Activated CD8-positive, alpha-beta T cell treated with anti-CD3 and anti-CD28 coated beads for 36 hours (primary cell): ENCODE results near the gene MAML1. TPM values are rescaled to one million over a fixed set of nuclear protein-coding genes. Genes with fewer than 3 reads are reported as not detected.

ENCODE experiments used
- ATAC-seq: fragments of 200-7000 bp; cut with Tn5 transposase; one replicate; pipeline ENCODE4 v1.10.0; 2021; ENCODE audit warnings: mild to moderate bottlenecking, moderate library complexity
- CTCF ChIA-PET: fragments of 350-600 bp; sonication (Branson Sonifier 250); formaldehyde crosslinking; loops from one replicate; lab custom pipeline; 2021; ENCODE audit warnings: antibody characterized with exemption; lab: Charles Lee
- POLR2A ChIA-PET: fragments of 350-600 bp; sonication (Branson Sonifier 250); formaldehyde crosslinking; loops from one replicate; lab custom pipeline; 2021; ENCODE audit warnings: antibody characterized with exemption; lab: Charles Lee
- DNase-seq: peaks from one replicate; pipeline ENCODE4 v3.0.0-alpha.2; 2020
- H3K27ac Mint-ChIP-seq: one replicate; pipeline ENCODE4 v1.8.0; 2021; ENCODE audit warnings: mild to moderate bottlenecking, mixed read lengths
- H3K27me3 Mint-ChIP-seq: one replicate; pipeline ENCODE4 v1.8.0; 2021; ENCODE audit warnings: mixed read lengths
- H3K36me3 Mint-ChIP-seq: one replicate; pipeline ENCODE4 v1.8.0; 2021; ENCODE audit warnings: low read depth, mixed read lengths
- H3K4me1 Mint-ChIP-seq: one replicate; pipeline ENCODE4 v1.8.0; 2021; ENCODE audit warnings: low read depth, mixed read lengths
- H3K4me3 Mint-ChIP-seq: one replicate; pipeline ENCODE4 v1.8.0; 2021; ENCODE audit warnings: mild to moderate bottlenecking, moderate library complexity, mixed read lengths
- H3K9me3 Mint-ChIP-seq: one replicate; pipeline ENCODE4 v1.8.0; 2021; ENCODE audit warnings: mixed read lengths
- intact Hi-C: fragments of 100-400 bp; cut with micrococcal nuclease; formaldehyde crosslinking; loops from one replicate; pipeline ENCODE4 v1.10.0; 2022
- total RNA-seq, 2 experiments: library from RNA; stranded (reverse); gene quantifications; one replicate each; pipeline ENCODE4 v1.2.3, GENCODE V29; 2021
- TF ChIP-seq, protein P1 (sequence below): fragments of 200-600 bp; IDR thresholded peaks from one replicate; pipeline ENCODE4 v1.8.0; 2022; ENCODE audit warnings: antibody characterized with exemption, mild to moderate bottlenecking

The MAML1 gene
- total RNA-seq, 2 experiments from 2014 or later, result 26.1 to 26.6 TPM

DNA sequence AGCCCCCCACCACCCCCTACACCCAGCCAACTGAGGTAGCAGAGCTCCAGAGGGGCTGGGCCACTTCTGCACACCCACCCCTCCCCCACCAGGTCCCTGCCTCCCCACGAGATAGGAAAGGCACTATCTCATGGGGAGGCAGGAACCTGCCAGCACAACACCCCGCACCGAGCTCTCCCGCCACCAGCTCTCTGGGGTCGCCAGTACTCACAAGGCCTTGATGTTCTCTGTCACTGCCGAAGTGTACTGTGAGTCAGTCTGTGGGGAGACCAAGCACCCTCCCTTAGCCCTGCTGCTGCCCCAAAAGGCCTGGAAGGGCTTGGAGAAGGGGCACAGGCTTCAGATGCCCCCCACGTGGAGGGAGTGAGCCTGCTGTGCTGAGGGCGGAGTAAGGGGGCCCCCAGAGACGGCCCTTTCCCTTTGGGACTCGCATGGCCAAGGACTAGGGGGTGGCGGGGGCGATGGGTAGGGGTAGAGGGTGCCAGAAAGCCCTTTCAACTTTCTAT is 68.1 kb downstream of the MAML1 start:
- intact Hi-C loops, result loop anchor here (5.0 kb wide), 2 partner anchors 38 to 57 kb away; partner anchors contain the start of gene MRNIP
- DNase-seq, result no peak
- H3K27ac Mint-ChIP-seq, result no peak overlapping the region
- POLR2A ChIA-PET, result interaction anchor here (1.8 kb wide), 1 partner anchor 21 kb away, joined by 7 read pairs; no protein-coding TSS in a partner anchor
- CTCF ChIA-PET, result interaction anchor here (1.8 to 2.7 kb wide), 6 partner anchors 13 to 106 kb away, joined by 7 to 13 read pairs (median 12); no protein-coding TSS in a partner anchor
- H3K27me3 Mint-ChIP-seq, result no peaks in the 10 kb centered on the region
- H3K4me3 Mint-ChIP-seq, result no peak overlapping the region
- H3K4me1 Mint-ChIP-seq, result peaks cover 33% of the 10 kb centered on the region
- H3K9me3 Mint-ChIP-seq, result no peaks in the 10 kb centered on the region
- no peak for ATAC-seq
- TF ChIP-seq, protein P1, sequence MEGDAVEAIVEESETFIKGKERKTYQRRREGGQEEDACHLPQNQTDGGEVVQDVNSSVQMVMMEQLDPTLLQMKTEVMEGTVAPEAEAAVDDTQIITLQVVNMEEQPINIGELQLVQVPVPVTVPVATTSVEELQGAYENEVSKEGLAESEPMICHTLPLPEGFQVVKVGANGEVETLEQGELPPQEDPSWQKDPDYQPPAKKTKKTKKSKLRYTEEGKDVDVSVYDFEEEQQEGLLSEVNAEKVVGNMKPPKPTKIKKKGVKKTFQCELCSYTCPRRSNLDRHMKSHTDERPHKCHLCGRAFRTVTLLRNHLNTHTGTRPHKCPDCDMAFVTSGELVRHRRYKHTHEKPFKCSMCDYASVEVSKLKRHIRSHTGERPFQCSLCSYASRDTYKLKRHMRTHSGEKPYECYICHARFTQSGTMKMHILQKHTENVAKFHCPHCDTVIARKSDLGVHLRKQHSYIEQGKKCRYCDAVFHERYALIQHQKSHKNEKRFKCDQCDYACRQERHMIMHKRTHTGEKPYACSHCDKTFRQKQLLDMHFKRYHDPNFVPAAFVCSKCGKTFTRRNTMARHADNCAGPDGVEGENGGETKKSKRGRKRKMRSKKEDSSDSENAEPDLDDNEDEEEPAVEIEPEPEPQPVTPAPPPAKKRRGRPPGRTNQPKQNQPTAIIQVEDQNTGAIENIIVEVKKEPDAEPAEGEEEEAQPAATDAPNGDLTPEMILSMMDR, result no peak
- peaks cover 10% of the 10 kb centered on the region for H3K36me3 Mint-ChIP-seq

DNA sequence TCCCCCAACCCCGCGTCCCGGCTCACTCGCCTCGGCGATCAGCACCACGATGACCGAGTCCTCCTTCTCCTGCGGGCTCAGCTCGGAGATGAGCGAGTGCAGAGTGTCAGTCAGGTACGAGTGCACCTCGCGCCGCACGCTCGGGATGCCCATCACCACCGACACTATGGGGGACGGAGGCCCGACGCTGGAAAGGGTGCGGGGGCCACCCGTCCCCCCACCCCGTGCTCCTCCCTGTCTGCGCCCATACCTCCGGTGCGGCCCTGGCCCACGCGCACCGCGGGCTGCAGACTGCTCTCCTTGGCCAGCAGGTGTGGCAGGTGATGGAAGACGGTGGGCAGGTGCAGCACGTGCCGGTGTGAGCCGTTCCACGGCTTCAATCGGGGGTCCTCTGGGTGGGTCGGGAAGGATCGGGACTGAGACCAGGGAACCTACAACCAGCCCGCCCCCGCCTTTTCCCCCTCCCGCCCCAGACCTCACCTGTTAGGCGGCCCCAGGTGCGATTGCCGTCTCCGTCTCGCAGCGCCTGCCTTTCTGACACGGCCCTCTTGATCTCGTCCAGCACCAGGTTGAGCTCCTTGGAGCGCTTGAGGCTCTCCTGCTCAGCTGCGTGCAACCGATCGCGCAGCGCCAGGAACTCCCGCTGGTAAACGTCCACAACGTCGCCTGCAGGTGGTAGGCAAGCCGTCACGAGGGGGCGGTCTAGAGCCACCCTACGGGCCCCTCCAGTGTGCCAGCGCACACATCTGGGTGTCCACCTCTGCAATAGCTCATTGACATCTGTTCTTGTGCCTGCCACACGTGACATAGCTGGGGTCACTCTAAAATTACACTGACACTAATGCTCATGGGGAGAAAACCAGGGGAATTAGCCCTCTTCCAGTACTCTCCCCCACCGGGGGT is 68.9 kb downstream of the MAML1 start:
- TF ChIP-seq, protein P1, result peak; percentile 86
- Mint-ChIP-seq H3K36me3 (peaks cover 10% of the 10 kb centered on the region), H3K27me3 (no peaks in the 10 kb centered on the region), H3K27ac (no peak overlapping the region), H3K4me1 (peaks cover 32% of the 10 kb centered on the region), H3K4me3 (no peak overlapping the region), H3K9me3 (no peaks in the 10 kb centered on the region)
- peak; percentile 46 for ATAC-seq
- peak; percentile 91 for DNase-seq
- intact Hi-C loops, result loop anchor here (2.0 to 5.0 kb wide), 3 partner anchors 39 to 105 kb away; partner anchors contain the start of genes MRNIP and TBC1D9B
- ChIA-PET POLR2A (interaction anchor here (0.7 to 2.1 kb wide), 11 partner anchors 8 to 178 kb away, joined by 3 to 8 read pairs (median 4); partner anchors contain the start of genes HNRNPH1, LTC4S, MRNIP and SQSTM1), CTCF (interaction anchor here (0.6 to 2.9 kb wide), 34 partner anchors 7 to 291 kb away, joined by 3 to 13 read pairs (median 4); partner anchors contain the start of genes LTC4S and SQSTM1)

DNA sequence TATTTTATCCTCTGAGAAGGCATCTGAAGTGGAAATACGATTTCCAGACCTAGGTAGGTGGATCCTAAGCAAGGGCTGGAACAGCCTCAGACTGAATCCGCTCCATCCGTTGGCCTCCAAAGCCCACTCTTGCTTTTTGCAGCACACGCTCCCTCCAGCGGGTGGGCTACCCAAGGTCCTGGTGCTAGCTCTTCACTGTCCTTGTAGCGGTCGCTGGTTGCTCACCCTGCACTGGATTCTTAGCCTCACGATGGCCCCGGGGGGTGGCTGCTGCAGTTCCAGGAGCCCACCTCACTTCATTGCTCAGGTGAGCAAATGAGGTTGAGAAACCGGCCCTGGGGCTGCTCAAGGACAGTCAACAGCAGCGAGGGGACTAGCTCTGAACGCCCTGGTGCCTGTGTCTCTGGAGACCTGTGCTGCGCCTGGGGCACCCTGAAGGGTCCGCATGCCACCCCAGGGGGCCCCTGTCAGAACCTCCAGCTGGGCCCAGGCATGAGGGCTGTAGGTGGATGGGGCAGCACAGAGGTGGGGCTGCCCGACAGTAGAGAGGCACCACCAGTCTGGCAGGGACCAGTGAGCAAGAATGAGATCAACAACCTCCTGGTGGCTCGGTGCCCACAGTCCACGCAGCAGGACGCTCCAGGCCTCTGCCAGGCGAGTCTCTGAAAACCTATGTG is 69.7 kb downstream of the MAML1 start:
- ATAC-seq (no peak), DNase-seq (no peak)
- TF ChIP-seq, protein P1, result no peak
- ChIA-PET POLR2A (interaction anchor here (0.7 to 2.1 kb wide), 11 partner anchors 9 to 179 kb away, joined by 3 to 8 read pairs (median 4); partner anchors contain the start of genes HNRNPH1, LTC4S, MRNIP and SQSTM1), CTCF (interaction anchor here (0.6 to 2.9 kb wide), 32 partner anchors 8 to 290 kb away, joined by 3 to 13 read pairs (median 5); partner anchors contain the start of genes LTC4S and SQSTM1)
- intact Hi-C loops, result loop anchor here (2.0 to 5.0 kb wide), 3 partner anchors 40 to 104 kb away; partner anchors contain the start of genes MRNIP and TBC1D9B
- Mint-ChIP-seq H3K4me3 (no peak overlapping the region), H3K27me3 (no peaks in the 10 kb centered on the region), H3K27ac (peak overlapping the region; percentile 20), H3K36me3 (peaks cover 5% of the 10 kb centered on the region), H3K4me1 (peaks cover 27% of the 10 kb centered on the region), H3K9me3 (no peaks in the 10 kb centered on the region)

DNA sequence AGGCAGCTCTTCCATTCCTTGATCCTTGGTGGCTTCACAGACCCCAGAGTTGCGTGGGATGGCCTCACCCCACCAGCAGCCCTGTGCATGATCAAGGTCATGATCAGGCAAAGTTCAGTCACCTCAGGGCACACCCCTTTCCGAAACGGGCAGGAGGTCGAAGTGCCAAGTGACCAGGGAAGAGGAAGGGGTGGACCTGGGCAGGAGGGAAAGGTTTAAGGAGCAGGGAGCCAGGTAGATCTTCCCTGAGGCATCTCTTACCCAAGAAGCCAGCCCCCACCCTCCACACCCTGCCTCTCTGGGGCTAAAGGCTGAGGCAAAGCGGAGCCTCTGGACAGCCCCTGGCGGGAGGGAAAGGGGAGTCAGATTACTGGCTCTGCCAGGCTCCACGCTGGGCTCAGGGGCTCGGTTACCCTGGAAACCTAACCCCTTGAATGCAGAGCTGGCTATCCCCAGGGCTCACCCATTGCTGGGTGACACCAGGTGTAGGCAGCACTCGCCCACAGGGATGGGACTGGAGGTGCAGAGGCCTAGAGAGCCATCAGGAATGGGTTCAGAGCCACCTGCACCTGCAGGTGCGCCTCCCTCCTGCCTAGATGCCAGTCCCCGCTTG is 70.4 kb downstream of the MAML1 start:
- Mint-ChIP-seq H3K4me1 (peaks cover 27% of the 10 kb centered on the region), H3K27ac (peak overlapping the region; percentile 20), H3K27me3 (no peaks in the 10 kb centered on the region), H3K9me3 (no peaks in the 10 kb centered on the region), H3K4me3 (no peak overlapping the region), H3K36me3 (peaks cover 4% of the 10 kb centered on the region)
- ChIA-PET CTCF (interaction anchor here (0.9 to 2.9 kb wide), 15 partner anchors 8 to 106 kb away, joined by 3 to 13 read pairs (median 7); partner anchors contain the start of genes LTC4S and SQSTM1), POLR2A (interaction anchor here (1.0 to 3.5 kb wide), 5 partner anchors 10 to 180 kb away, joined by 3 to 25 read pairs (median 6); partner anchors contain the start of genes HNRNPH1, LTC4S, MRNIP and SQSTM1)
- DNase-seq, result no peak
- intact Hi-C loops, result loop anchor here (2.0 to 5.0 kb wide), 3 partner anchors 41 to 104 kb away; partner anchors contain the start of genes MRNIP and TBC1D9B
- ATAC-seq, result no peak
- TF ChIP-seq, protein P1, result no peak
